ENCODE data around the gene SBF2.

DNA sequence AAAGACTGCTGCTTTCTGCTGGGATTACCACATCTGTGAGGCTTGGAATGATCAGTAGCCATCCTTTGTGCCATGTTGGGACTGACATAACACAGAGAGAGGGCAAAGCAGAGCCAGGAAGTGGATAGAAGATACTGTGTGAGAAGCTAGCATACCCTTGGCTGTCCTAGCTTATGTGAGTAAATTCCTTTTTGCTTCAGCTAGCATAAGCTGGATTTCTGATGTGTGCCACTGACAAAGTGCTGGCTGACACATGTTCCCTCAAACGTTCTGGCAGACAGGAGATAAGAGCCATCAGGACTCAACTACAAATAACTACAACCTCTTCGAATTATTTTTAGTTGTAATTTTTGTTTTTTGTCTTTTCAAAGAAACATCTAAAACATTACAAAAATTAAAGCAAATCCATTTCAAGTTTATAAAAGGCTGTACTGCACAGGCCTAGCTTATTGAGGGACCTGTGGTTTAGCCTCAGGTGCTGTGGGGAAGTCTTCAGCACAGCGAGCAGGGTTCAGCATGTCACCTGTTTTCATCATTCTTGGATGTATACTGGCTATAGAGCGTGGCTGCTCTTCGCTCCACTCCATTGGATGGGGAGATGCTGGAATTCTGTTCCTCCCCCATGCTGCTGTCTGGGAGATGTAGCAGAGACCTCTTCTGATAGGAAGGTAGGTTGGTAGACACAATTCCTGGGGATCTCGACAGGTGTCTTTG is 509.3 kb downstream of the SBF2 start:
- TF ChIP-seq, protein P1, sequence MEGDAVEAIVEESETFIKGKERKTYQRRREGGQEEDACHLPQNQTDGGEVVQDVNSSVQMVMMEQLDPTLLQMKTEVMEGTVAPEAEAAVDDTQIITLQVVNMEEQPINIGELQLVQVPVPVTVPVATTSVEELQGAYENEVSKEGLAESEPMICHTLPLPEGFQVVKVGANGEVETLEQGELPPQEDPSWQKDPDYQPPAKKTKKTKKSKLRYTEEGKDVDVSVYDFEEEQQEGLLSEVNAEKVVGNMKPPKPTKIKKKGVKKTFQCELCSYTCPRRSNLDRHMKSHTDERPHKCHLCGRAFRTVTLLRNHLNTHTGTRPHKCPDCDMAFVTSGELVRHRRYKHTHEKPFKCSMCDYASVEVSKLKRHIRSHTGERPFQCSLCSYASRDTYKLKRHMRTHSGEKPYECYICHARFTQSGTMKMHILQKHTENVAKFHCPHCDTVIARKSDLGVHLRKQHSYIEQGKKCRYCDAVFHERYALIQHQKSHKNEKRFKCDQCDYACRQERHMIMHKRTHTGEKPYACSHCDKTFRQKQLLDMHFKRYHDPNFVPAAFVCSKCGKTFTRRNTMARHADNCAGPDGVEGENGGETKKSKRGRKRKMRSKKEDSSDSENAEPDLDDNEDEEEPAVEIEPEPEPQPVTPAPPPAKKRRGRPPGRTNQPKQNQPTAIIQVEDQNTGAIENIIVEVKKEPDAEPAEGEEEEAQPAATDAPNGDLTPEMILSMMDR (IDR thresholded peaks at IDR 0.05), result no peak
- TF ChIP-seq POLR2A (IDR thresholded peaks at IDR 0.05), result no peak
- TF ChIP-seq POLR2AphosphoS5 (IDR thresholded peaks at IDR 0.05), result no peak
